HEK293 (cell line): Measurements from ENCODE around the gene KDM2B.

Source experiments
- CTCF ChIA-PET: fragments of 350-600 bp; formaldehyde crosslinking; extraction: SDS; loops from one replicate; lab custom pipeline; 2021; ENCODE audit warnings: antibody characterized with exemption; lab: Yijun Ruan, JAX
- POLR2A ChIA-PET: fragments of 300-600 bp; formaldehyde crosslinking; extraction: SDS; loops from one replicate; lab custom pipeline; 2020; ENCODE audit warnings: antibody characterized with exemption, inconsistent platforms; lab: Yijun Ruan, JAX
- H3K27ac ChIP-seq: fragments of 200-500 bp; sonication (Bioruptor generic); 2 replicates; pipeline ENCODE4 v1.5.1; 2014; ENCODE audit warnings: low read depth, low read length, control low read depth, inconsistent platforms; ENCODE audit errors: extremely low read depth
- H3K36me3 ChIP-seq, 2 experiments: fragments of 200-500 bp in 1 of 2; sonication (Bioruptor generic) in 1 of 2; 1 replicate in 1 of 2; 2 replicates in 1 of 2; pipeline ENCODE4 v1.5.1; 2014 to 2017; ENCODE audit warnings: inconsistent platforms in 2 of 2, low read length in 2 of 2; ENCODE audit not compliant: control insufficient read depth in 2 of 2, insufficient read depth in 1 of 2
- H3K4me1 ChIP-seq: fragments of 200-500 bp; sonication (Bioruptor generic); 2 replicates; pipeline ENCODE4 v1.5.1; 2014; ENCODE audit warnings: mild to moderate bottlenecking, low read length, inconsistent platforms; ENCODE audit not compliant: control insufficient read depth, insufficient read depth
- H3K4me3 ChIP-seq: 2 replicates; pipeline ENCODE4 v1.5.1; 2011; ENCODE audit warnings: low read depth, mild to moderate bottlenecking, control low read depth, low read length, moderate library complexity
- H3K9me3 ChIP-seq: fragments of 200-500 bp; sonication (Bioruptor generic); 2 replicates; pipeline ENCODE4 v1.5.1; 2014; ENCODE audit warnings: low read depth, low read length, inconsistent platforms; ENCODE audit not compliant: control insufficient read depth, insufficient read depth
- EGR2 ChIP-seq: fragments of 450-650 bp; formaldehyde crosslinking; IDR thresholded peaks from 2 replicates; pipeline ENCODE4 v1.5.1; 2016; ENCODE audit warnings: low read depth, missing biosample characterization, missing genetic modification characterization
- KLF7 ChIP-seq: fragments of 450-650 bp; formaldehyde crosslinking; IDR thresholded peaks from 2 replicates; pipeline ENCODE4 v1.5.1; 2016; ENCODE audit warnings: missing biosample characterization, missing genetic modification characterization, borderline replicate concordance
- PRDM1 ChIP-seq: fragments of 450-650 bp; formaldehyde crosslinking; IDR thresholded peaks from 2 replicates; pipeline ENCODE4; 2016; ENCODE audit warnings: missing biosample characterization, missing genetic modification characterization
- SCRT1 ChIP-seq: fragments of 450-650 bp; formaldehyde crosslinking; IDR thresholded peaks from 2 replicates; pipeline ENCODE4 v1.5.1; 2016; ENCODE audit warnings: missing biosample characterization, missing genetic modification characterization, borderline replicate concordance
- SP7 ChIP-seq: fragments of 450-650 bp; formaldehyde crosslinking; IDR thresholded peaks from 2 replicates; pipeline ENCODE4 v1.5.1; 2016; ENCODE audit warnings: missing biosample characterization, missing genetic modification characterization
- ZBTB8A ChIP-seq: fragments of 450-650 bp; formaldehyde crosslinking; IDR thresholded peaks from 2 replicates; pipeline ENCODE4 v1.5.1; 2016; ENCODE audit warnings: missing biosample characterization, missing genetic modification characterization
- ZFHX2 ChIP-seq: fragments of 450-650 bp; formaldehyde crosslinking; conservative IDR thresholded peaks from 2 replicates; pipeline ENCODE4 v1.5.1; 2016; ENCODE audit warnings: missing biosample characterization, missing genetic modification characterization
- ZIC2 ChIP-seq: fragments of 450-650 bp; formaldehyde crosslinking; IDR thresholded peaks from 2 replicates; pipeline ENCODE4 v1.5.1; 2016; ENCODE audit warnings: missing biosample characterization, missing genetic modification characterization
- ZNF221 ChIP-seq: fragments of 450-650 bp; formaldehyde crosslinking; IDR thresholded peaks from 2 replicates; pipeline ENCODE4 v1.5.1; 2017; ENCODE audit warnings: missing biosample characterization, missing genetic modification characterization, borderline replicate concordance
- ZNF23 ChIP-seq: fragments of 450-650 bp; formaldehyde crosslinking; IDR thresholded peaks from 2 replicates; pipeline ENCODE4 v1.5.1; 2016; ENCODE audit warnings: missing biosample characterization, missing genetic modification characterization, borderline replicate concordance
- ZNF335 ChIP-seq: fragments of 450-650 bp; formaldehyde crosslinking; conservative IDR thresholded peaks from 2 replicates; pipeline ENCODE4 v1.5.1; 2016; ENCODE audit warnings: missing biosample characterization, missing genetic modification characterization
- ZNF530 ChIP-seq: fragments of 450-650 bp; formaldehyde crosslinking; IDR thresholded peaks from 2 replicates; pipeline ENCODE4 v1.5.1; 2016; ENCODE audit warnings: low read depth, missing biosample characterization, missing genetic modification characterization
- ZNF555 ChIP-seq: fragments of 450-650 bp; formaldehyde crosslinking; conservative IDR thresholded peaks from 2 replicates; pipeline ENCODE4 v1.5.1; 2017; ENCODE audit warnings: missing biosample characterization, mild to moderate bottlenecking, missing genetic modification characterization, inconsistent platforms
- ZNF561 ChIP-seq: fragments of 450-650 bp; IDR thresholded peaks from 2 replicates; pipeline ENCODE4 v1.5.1; 2018; ENCODE audit warnings: missing biosample characterization, missing genetic modification characterization, borderline replicate concordance
- ZNF623 ChIP-seq: fragments of 450-650 bp; formaldehyde crosslinking; IDR thresholded peaks from 2 replicates; pipeline ENCODE4 v1.5.1; 2016; ENCODE audit warnings: missing biosample characterization, missing genetic modification characterization
- ZNF785 ChIP-seq: fragments of 450-650 bp; formaldehyde crosslinking; IDR thresholded peaks from 2 replicates; pipeline ENCODE4 v1.5.1; 2016; ENCODE audit warnings: missing biosample characterization, missing genetic modification characterization
- TF ChIP-seq, protein P1 (sequence below): fragments of 450-650 bp; formaldehyde crosslinking; IDR thresholded peaks from 2 replicates; pipeline ENCODE4 v1.5.1; 2017; ENCODE audit warnings: missing biosample characterization, mild to moderate bottlenecking, missing genetic modification characterization, moderate library complexity

The KDM2B gene

GRCh38 chr12:121534495-121535148 lies 46.2 kb downstream of the KDM2B start (continued):
- TF ChIP-seq, protein P1, sequence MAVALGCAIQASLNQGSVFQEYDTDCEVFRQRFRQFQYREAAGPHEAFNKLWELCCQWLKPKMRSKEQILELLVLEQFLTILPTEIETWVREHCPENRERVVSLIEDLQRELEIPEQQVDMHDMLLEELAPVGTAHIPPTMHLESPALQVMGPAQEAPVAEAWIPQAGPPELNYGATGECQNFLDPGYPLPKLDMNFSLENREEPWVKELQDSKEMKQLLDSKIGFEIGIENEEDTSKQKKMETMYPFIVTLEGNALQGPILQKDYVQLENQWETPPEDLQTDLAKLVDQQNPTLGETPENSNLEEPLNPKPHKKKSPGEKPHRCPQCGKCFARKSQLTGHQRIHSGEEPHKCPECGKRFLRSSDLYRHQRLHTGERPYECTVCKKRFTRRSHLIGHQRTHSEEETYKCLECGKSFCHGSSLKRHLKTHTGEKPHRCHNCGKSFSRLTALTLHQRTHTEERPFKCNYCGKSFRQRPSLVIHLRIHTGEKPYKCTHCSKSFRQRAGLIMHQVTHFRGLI (tag by site-specific recombination) = no peak
- TF ChIP-seq PRDM1 (tag by site-specific recombination) (no peak), ZNF561 (tag by site-specific recombination) (no peak), KLF7 (tag by site-specific recombination) (no peak), ZNF623 (tag by site-specific recombination) (no peak), ZBTB8A (tag by site-specific recombination) (no peak), ZNF530 (tag by site-specific recombination) (no peak), ZNF221 (tag by site-specific recombination) (no peak), SCRT1 (tag by site-specific recombination) (no peak)

DNA sequence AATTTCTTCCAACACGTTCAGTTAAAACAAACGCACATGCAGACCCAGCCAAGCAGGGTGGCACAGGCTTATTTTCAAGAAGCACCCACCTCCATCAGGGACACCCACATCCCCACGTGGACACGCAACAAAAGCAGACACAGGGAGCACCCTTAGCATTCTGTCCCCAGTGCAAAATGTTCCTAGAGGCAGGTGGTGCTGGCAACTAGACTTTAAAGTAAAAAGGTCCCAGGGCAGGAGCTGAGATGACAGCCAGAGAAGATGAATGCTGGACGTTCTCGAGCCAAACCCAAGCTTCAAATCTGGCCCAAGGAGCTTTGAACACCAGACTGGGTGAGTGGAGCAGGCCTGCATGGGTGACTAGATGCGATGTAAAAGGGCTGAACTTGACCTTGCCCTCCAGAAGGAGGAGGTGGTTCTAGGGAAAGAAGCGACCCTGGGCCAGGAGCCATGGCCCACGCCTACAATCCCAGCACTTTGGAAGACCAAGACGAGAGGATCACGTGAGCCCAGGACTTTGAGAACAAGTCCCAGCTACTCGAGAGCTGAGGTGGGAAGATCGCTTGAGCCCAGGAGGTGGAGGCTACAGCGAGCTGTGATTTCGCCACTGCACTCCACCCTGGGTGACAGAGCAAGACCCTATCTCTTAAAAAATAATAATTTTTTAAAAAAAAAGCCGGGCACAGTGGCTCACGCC lies 47.3 kb downstream of the KDM2B start:
- no peak overlapping the region for H3K4me3 ChIP-seq
- ChIA-PET CTCF (interaction anchor here (0.6 kb wide), 4 partner anchors 16 to 148 kb away, joined by 3 to 7 read pairs (median 4); no protein-coding TSS in a partner anchor), POLR2A (interaction anchor here (0.9 kb wide), 1 partner anchor 181 kb away, joined by 8 read pairs; the partner anchor contains the start of gene ANAPC5)
- H3K27ac ChIP-seq = no peak overlapping the region
- peaks cover 10% of the 10 kb centered on the region; the same call in 1 of the 2 replicates for H3K4me1 ChIP-seq
- TF ChIP-seq EGR2 (tag by site-specific recombination) (0 out of 2 replicates have a peak, but pooled peaks have one; percentile 37), ZNF23 (tag by site-specific recombination) (no peak)
- H3K36me3 ChIP-seq = peaks cover 4 to 30% of the 10 kb centered on the region in 2 experiments; a peak in 2 of 3 replicates
- H3K9me3 ChIP-seq = no peaks in the 10 kb centered on the region

DNA sequence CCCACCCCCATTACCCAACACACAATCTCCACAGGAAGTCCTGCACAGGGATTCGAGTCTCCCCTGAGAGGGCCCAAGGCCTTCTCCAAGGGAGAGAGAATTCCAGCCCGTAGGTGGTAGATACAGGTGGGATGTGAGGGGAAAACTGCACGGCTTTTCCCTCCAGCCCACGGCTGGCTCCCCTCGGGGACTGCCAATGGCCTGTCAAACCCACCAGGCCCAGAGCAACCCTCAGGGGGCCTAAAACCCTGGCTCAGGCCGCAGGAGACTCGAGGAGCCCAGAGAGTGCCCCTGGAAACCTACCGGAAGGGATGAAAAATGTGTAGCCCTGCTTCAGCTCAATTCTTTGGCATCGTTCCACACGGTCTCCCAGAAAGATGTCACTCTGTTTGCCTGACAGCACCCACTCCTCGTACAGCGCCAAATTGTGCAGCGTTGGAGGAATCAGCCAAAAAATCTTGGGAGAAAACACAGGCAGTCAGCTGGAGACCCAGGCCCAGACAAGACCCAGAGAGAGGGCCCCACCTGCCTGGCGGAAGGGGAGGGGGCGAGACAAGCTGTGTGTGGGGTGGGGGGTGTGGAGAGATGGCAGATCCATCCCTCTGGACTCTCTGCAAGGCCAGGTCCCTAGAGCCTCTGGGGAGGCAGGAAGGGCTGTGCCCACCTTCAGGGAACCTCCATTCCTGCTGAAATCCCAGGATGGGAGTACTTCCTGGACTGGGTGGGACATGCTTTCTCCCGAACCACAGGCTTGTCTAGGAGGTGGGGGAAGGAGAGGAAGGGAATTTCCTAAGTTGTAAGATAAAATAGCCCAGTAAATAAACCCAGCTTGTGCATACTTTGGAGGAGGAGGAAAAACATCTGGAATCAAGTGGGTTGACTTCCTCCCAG lies 48.1 kb downstream of the KDM2B start:
- Histone ChIP-seq H3K36me3 (peaks cover 4 to 35% of the 10 kb centered on the region in 2 experiments; a peak in 2 of 3 replicates), H3K27ac (no peak overlapping the region), H3K4me1 (peaks cover 10% of the 10 kb centered on the region; the same call in 1 of the 2 replicates), H3K9me3 (no peaks in the 10 kb centered on the region), H3K4me3 (no peak overlapping the region)
- ChIA-PET CTCF (interaction anchor here (0.6 kb wide), 3 partner anchors 15 to 56 kb away, joined by 3 to 4 read pairs (median 3); no protein-coding TSS in a partner anchor), POLR2A (interaction anchor here (0.9 kb wide), 1 partner anchor 180 kb away, joined by 8 read pairs; the partner anchor contains the start of gene ANAPC5)
- TF ChIP-seq EGR2 (tag by site-specific recombination) (peak; percentile 79), ZNF555 (tag by site-specific recombination) (no peak), ZNF785 (no peak), ZIC2 (peak; percentile 31; the same call in 1 of the 2 replicates), ZFHX2 (tag by site-specific recombination) (peak; percentile 62), ZNF335 (0 out of 2 replicates have a peak, but pooled peaks have one; percentile 19), SP7 (tag by site-specific recombination) (no peak), KLF7 (tag by site-specific recombination) (no peak)
